ENCODE results near the gene DVL1. TPM values are rescaled to one million over a fixed set of nuclear protein-coding genes. Genes with fewer than 3 reads are reported as not detected.

DVL1 gene
- total and polyA plus RNA-seq, 9 of the 15 experiments (the other 6 are each of a cell fraction or from before 2014, with no cell fraction given), result 0.62 to 135 (median 24.3) TPM

DNA sequence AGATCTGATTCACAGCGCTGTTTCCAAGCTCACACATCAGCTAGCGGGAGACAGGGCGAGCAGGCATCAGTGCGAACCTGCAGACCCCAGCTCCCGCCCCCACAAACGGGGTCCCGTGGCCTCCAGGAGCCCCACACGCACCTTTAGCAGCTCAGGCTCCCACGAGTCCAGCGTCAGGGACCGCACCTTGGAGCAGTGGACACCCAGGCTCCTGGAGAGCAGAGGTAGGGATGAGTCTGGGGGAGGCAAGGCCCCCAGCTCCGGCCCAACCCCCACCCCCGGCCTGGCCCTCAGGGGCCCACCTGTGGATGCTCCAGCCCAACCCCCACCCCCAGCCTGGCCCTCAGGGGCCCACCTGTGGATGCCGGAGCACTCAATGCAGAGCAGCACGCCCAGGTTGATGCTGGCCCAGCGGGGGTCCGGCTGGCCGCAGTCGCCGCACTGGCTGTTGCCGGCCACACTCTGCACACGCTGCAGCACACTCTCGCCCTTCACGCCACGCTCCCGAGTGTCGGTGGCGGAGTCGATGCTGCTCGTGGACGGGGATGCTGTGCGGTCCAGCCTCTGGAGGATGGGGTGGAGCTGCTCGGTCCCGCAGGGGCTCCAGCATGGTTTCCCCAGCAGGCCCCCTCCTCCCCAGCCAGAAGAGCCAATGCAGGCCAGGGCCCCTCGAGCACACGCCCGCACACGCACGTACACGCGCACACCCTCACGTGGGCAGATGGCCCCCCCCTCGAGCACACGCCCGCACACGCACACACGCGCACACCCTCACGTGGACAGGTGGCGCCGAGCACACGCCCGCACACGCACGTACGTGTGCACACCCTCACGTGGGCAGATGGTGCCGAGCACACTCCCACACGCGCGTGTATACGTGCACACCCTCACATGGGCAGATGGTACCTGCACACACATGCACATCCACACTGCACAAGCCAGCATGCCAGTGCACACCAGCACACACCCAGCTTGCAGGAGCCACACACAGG, 52.9 kb downstream of the DVL1 start:
- intact Hi-C loops (cut with micrococcal nuclease) (loop anchor here (10.0 kb wide), 1 partner anchor 312 kb away; the partner anchor contains the start of gene PERM1), in situ Hi-C loops (cut with MboI) (no loop called here)
- H3K9me1 ChIP-seq (ENCODE audit: control insufficient read depth, insufficient read depth, low read length), result peaks cover 24% of the 10 kb centered on the region
- H3K4me2 ChIP-seq (ENCODE audit: insufficient read depth, low read length), result no peak overlapping the region
- no peak overlapping the region for H3K9ac ChIP-seq (ENCODE audit: insufficient read depth in 1 of 2, low read depth in 2 of 2, low read length in 2 of 2)
- no peak for DNase-seq (ENCODE audit: extremely low read depth in 1 of 4, low spot score in 3 of 4)
- no TSS peak for BruUV-seq (replicated peaks)
- no peak overlapping the region for H3K27ac ChIP-seq (ENCODE audit: extremely low read depth, low read depth, low read length)
- H2AFZ ChIP-seq (ENCODE audit: low read depth, low read length), result no peak overlapping the region
- H3K36me3 ChIP-seq (ENCODE audit: control insufficient read depth, insufficient read depth, low read length), result peaks cover 17% of the 10 kb centered on the region; the same call in 1 of the 3 replicates
- H3K79me2 ChIP-seq (ENCODE audit: control insufficient read depth, insufficient read depth, low read length), result no peaks in the 10 kb centered on the region
- 89% methylated on average over 46 of the region's 62 CpGs for WGBS (ENCODE audit: insufficient coverage, low coverage, missing lambda C conversion rate)
- CTCF ChIA-PET (ENCODE audit: low intra/inter-chr PET ratio), result no interaction called here
- no peak for ATAC-seq
- FAIRE-seq, result no peak
- H3K4me1 ChIP-seq (replicated peaks in 1 of 2; ENCODE audit: control insufficient read depth in 2 of 2, insufficient read depth in 2 of 2, low read length in 2 of 2), result peaks cover 5 to 77% of the 10 kb centered on the region in 2 experiments; a peak in 3 of 5 replicates
- H4K20me1 ChIP-seq (replicated peaks; ENCODE audit: control insufficient read depth, insufficient read depth, low read length), result peaks cover 15% of the 10 kb centered on the region; the same call in 1 of the 2 replicates
- no peaks in the 10 kb centered on the region for H3K9me3 ChIP-seq (replicated peaks; ENCODE audit: control insufficient read depth, insufficient read depth, low read depth, low read length)
- POLR2A ChIA-PET, result interaction anchor here (0.8 kb wide), 1 partner anchor 75 kb away, joined by 3 read pairs; no protein-coding TSS in a partner anchor
- H3K4me3 ChIP-seq, result no peak overlapping the region
- no peaks in the 10 kb centered on the region for H3K27me3 ChIP-seq (ENCODE audit: control insufficient read depth in 2 of 2, insufficient read depth in 2 of 2, low read length in 2 of 2)
- TF ChIP-seq HMGN3 (IDR thresholded peaks at IDR 0.05; ENCODE audit: borderline replicate concordance, extremely low read depth, insufficient read length, low read depth, low read length) (no peak), MTA2 (IDR thresholded peaks at IDR 0.05; ENCODE audit: low read depth) (no peak), MAX (CRISPR knock-in tag; IDR thresholded peaks at IDR 0.05) (peak; percentile 19; the same call in 1 of the 2 replicates), POLR2A (conservative IDR thresholded peaks at IDR 0.05) (0 out of 2 replicates have a peak, but pooled peaks have one; percentile 18)
